LNCaP clone FGC (cell line): ENCODE measurements around the gene EIF4G3.

Source experiments
- DNase-seq: peaks from one replicate; pipeline ENCODE4 v3.0.0-alpha.2; 2011; ENCODE audit warnings: low read depth
- H3K4me3 ChIP-seq: 2 replicates; pipeline ENCODE4 v1.5.1; 2011; ENCODE audit warnings: mild to moderate bottlenecking, low read depth, low read length, control low read depth
- TF ChIP-seq, protein P1 (sequence below): IDR thresholded peaks from 2 replicates; pipeline ENCODE4 v1.5.1; 2012; ENCODE audit warnings: mild to moderate bottlenecking; ENCODE audit not compliant: control insufficient read depth, insufficient read depth; ENCODE audit errors: extremely low read depth

The EIF4G3 gene

DNA sequence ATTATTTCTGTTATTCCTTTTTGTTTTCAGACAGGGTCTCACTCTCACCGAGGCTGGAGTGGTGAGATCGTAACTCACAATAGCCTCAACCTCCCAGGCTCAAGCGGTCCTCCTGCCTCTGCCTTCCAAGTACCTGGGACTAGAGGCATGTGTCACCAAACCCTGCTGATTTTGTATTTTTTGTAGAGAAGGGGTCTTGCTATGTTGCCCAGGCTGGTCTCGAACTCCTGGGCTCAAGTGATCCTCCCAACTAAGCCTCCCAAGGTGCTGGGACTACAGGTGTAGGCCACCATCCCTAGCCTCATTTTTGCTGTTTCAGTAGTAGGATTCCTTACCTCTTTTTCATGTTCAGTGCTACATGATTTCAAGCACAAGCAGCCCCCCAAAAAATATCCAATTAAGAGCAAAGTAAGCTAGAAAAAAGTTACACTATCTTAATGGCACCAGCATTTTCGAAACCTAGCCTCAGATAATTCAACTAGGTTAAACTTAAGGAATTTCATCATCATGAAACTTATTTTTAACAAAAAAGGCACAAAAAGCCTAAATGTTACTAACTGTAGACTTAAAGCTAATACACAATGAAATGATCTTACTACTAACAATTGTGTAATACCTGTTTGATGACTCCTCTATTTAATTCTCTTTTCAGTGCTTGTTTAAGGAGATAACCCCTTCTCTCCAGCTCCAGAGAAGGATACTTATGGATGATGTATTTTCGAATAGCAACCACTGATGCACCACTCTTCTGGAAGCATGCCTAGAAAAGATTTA lies 406.2 kb downstream of the EIF4G3 start:
- no peak for DNase-seq
- TF ChIP-seq, protein P1, sequence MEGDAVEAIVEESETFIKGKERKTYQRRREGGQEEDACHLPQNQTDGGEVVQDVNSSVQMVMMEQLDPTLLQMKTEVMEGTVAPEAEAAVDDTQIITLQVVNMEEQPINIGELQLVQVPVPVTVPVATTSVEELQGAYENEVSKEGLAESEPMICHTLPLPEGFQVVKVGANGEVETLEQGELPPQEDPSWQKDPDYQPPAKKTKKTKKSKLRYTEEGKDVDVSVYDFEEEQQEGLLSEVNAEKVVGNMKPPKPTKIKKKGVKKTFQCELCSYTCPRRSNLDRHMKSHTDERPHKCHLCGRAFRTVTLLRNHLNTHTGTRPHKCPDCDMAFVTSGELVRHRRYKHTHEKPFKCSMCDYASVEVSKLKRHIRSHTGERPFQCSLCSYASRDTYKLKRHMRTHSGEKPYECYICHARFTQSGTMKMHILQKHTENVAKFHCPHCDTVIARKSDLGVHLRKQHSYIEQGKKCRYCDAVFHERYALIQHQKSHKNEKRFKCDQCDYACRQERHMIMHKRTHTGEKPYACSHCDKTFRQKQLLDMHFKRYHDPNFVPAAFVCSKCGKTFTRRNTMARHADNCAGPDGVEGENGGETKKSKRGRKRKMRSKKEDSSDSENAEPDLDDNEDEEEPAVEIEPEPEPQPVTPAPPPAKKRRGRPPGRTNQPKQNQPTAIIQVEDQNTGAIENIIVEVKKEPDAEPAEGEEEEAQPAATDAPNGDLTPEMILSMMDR: no peak
- no peak overlapping the region for H3K4me3 ChIP-seq

DNA sequence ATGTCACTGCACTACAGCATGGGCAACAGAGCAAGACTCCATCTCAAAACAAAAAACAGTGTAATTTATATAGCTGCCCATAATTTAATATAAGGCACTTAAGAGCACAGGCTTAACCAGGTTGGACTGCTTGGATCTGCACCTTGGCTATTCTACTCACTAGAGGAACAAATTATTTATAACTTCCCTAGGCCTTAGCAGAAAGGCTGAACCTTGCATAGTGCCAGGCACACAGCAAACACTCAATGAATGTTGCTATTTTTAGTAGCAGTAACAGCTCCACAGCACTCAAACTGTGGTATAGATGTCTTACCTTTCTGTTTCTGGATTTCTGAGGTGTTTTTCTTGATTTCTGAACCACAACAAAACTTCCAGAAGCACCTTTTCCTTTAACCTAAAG lies 409.4 kb downstream of the EIF4G3 start:
- no peak for DNase-seq
- H3K4me3 ChIP-seq: no peak overlapping the region
- TF ChIP-seq, protein P1: no peak

DNA sequence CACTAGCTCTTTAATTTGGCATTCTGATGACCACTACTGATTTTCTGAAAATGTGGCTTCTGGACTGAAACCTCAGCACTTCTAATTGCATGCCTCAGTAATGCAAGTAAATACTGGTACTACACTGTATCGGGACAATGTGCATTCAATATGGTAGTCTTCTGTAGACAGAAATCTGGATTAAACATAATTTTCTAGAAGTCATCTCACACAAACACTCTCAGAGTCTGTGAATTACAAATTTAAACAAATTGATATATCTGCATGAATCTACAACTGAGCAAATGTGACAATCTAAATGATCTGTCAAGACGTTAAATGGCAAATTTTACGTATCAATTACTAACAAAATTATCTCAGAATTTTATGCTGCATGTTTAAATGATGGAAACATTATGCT lies 413.3 kb downstream of the EIF4G3 start:
- no peak overlapping the region for H3K4me3 ChIP-seq
- TF ChIP-seq, protein P1: no peak
- no peak for DNase-seq

DNA sequence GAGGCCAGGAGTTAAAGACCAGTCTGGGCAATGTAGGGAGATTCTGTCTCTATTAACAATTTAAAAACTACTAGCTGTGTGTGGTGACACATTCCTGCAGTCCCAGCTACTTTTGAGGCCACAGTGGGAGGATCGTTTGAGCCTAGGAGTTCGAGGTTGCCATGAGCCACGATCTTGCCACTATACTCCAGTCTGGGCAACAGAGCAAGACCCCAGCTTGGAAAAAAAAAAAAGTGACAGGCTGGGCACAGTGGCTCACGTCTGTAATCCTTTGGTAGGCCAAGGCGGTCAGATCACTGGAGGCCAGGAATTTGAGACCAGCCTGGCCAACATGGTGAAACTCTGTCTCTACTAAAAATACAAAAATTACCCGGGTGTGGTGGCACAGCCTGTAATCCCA lies 416.4 kb downstream of the EIF4G3 start:
- no peak overlapping the region for H3K4me3 ChIP-seq
- TF ChIP-seq, protein P1: no peak
- no peak for DNase-seq
